GM11168 (cell line): ENCODE results near the gene NEK8.
"Not testable (repeated sequence)": the region's sequence is repeated elsewhere in the genome, so short reads cannot be mapped to it uniquely, and the experiment has no call there.

Experiments
- in situ Hi-C: fragments of 300-500 bp; cut with MboI; formaldehyde crosslinking; loops from one replicate; pipeline ENCODE4 v1.12.0; 2022; ENCODE audit warnings: low sequenced_read_pairs; ENCODE audit not compliant: unreplicated experiment

NEK8 gene

GRCh38 chr17:28724500-28725165 is 4.0 kb upstream of the NEK8 start:
- in situ Hi-C loops = no loop called here

GRCh38 chr17:28725166-28725659 is 3.4 kb upstream of the NEK8 start:
- in situ Hi-C loops = no loop called here

- in situ Hi-C loops = no loop called here
Measured at GRCh38 chr17:28725660-28726225, 2.8 kb upstream of the NEK8 start.

- in situ Hi-C loops = no loop called here
Measured at GRCh38 chr17:28726226-28726626, 2.4 kb upstream of the NEK8 start, which contains the start of gene TLCD1. TSS of gene TLCD1 (minus strand) at chr17:28726233. CDS start at chr17:28726097, 136 bp downstream.

- in situ Hi-C loops = no loop called here
Measured at GRCh38 chr17:28726627-28727491, 1.7 kb upstream of the NEK8 start.

GRCh38 chr17:28729950-28730330 is 1.4 kb downstream of the NEK8 start:
- in situ Hi-C loops = no loop called here

GRCh38 chr17:28733346-28733745 is 4.8 kb downstream of the NEK8 start:
- in situ Hi-C loops = no loop called here

GRCh38 chr17:28734712-28735241 is 6.2 kb downstream of the NEK8 start:
- in situ Hi-C loops = no loop called here

- in situ Hi-C loops = no loop called here
Measured at GRCh38 chr17:28735242-28735722, 6.7 kb downstream of the NEK8 start.

GRCh38 chr17:28735913-28736769 is 7.6 kb downstream of the NEK8 start:
- in situ Hi-C loops = not testable (repeated sequence)

GRCh38 chr17:28737316-28737715 is 8.7 kb downstream of the NEK8 start:
- in situ Hi-C loops = no loop called here

GRCh38 chr17:28737770-28738679 is 9.4 kb downstream of the NEK8 start:
- in situ Hi-C loops = no loop called here

- in situ Hi-C loops = no loop called here
Measured at GRCh38 chr17:28738680-28739384, 10.2 kb downstream of the NEK8 start.

- in situ Hi-C loops = no loop called here
Measured at GRCh38 chr17:28740406-28741357, 12.1 kb downstream of the NEK8 start.

GRCh38 chr17:28741358-28742349 is 13.1 kb downstream of the NEK8 start:
- in situ Hi-C loops = no loop called here
